ENCODE results near the gene WDR55.
"Not testable (repeated sequence)": the region's sequence is repeated elsewhere in the genome, so short reads cannot be mapped to it uniquely, and the experiment has no call there.

The WDR55 gene

DNA sequence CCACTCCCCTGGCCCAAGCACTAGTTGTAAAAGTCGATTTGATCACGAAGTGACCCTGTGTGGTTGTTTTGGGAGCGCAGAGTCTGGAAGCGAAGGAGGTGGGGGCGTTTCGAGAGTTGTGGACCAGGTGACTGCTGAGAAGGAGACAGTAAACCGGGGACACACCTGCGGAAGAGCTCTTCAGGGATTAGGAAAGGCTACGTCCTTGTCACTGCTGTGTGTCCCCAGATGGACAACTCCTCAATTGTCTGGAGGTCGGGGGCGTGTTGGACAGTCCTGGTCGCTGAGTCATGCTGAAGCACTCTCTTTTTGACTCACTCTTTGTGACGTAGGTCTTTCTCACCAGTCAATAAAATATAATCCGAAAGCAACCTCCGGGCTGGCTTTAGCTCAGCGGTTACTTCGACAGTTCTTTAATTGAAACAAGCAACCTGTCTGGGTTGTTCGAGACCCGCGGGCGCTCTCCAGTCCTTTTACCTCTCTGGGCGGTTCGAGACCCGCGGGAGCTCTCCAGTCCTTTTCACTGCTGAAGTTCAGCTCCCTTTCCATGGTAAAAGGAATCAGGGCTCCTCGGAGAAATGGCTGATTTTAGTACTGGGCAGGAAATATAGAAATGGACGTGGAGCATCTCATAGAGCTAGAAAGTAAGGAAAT, 46.3 kb downstream of the WDR55 start:
- peak; percentile 73 for DNase-seq (ENCODE audit: extremely low spot score)
- ChIA-PET POLR2A (interaction anchor here (0.6 to 2.5 kb wide), 10 partner anchors 8 to 310 kb away, joined by 3 to 22 read pairs (median 9); partner anchors contain the start of genes ANKHD1, HARS1, HARS2 and IK), CTCF (interaction anchor here (0.6 to 2.1 kb wide), 4 partner anchors 9 to 364 kb away, joined by 3 to 19 read pairs (median 4); partner anchors contain the start of gene HBEGF)
- TF ChIP-seq CTBP1 (IDR thresholded peaks at IDR 0.05; ENCODE audit: borderline replicate concordance) = peak; percentile 32; the same call in 1 of the 2 replicates
- TF ChIP-seq ZNF384 (IDR thresholded peaks at IDR 0.05) = no peak

DNA sequence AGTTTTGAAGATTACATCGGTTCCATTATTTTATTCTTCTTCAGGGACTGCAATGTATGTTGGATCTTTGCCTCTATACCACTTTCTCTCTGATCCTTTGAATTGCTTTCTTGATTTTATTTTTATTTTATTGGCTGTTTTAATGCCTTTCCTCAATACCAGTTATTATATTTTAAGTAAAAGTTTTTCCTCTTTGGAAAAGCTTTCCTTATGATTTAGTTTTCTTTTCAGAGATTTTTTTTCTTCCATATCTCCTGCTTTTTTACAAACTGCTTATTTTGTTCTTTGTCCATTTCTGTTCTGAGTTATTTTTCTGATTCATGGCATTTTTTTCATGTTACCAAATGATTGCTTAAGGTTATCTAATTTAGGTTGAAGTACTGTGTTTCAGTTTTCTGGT, 47.1 kb downstream of the WDR55 start:
- POLR2A ChIA-PET = interaction anchor here (1.0 to 2.5 kb wide), 7 partner anchors 10 to 310 kb away, joined by 8 to 22 read pairs (median 13); partner anchors contain the start of genes ANKHD1, HARS1, HARS2 and IK
- DNase-seq (ENCODE audit: extremely low spot score) = no peak

DNA sequence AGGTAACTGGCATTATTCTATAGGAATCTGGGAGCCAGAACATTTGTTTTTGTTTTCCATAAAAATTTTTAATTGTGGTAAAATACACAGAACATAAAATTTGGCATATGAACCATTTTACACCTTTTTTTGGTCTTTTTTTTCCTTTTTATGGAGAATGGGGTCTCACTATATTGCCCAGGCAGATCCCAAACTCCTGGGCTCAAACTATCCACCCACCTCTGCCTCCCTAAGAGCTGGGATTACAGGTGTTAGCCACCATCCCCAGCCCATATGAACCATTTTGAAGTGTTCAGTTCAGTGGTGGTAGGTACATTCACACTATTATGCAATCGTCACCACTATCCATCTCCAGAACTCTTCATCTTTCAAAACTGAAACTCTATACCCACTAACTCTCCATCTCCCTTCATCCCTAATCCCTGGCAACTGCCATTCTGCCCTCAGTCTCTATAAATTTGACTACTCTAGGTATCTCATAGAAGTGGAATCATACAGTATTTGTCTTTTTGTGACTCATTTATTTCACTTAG, 48.9 kb downstream of the WDR55 start:
- ChIA-PET CTCF (no interaction called here), POLR2A (no interaction called here)
- TF ChIP-seq ZNF384 (IDR thresholded peaks at IDR 0.05) (no peak), SP1 (IDR thresholded peaks at IDR 0.05) (no peak), BHLHE40 (IDR thresholded peaks at IDR 0.05; ENCODE audit: borderline replicate concordance) (no peak), HDGF (IDR thresholded peaks at IDR 0.05; ENCODE audit: borderline replicate concordance) (no peak), TARDBP (IDR thresholded peaks at IDR 0.05) (no peak), FOXM1 (IDR thresholded peaks at IDR 0.05; ENCODE audit: borderline replicate concordance) (no peak), FOXK2 (IDR thresholded peaks at IDR 0.05) (no peak), FOXA1 (IDR thresholded peaks at IDR 0.05) (no peak), ARNT (IDR thresholded peaks at IDR 0.05) (no peak), SUZ12 (IDR thresholded peaks at IDR 0.05) (no peak), ELF4 (IDR thresholded peaks at IDR 0.05) (no peak)
- TF ChIP-seq, protein P1, sequence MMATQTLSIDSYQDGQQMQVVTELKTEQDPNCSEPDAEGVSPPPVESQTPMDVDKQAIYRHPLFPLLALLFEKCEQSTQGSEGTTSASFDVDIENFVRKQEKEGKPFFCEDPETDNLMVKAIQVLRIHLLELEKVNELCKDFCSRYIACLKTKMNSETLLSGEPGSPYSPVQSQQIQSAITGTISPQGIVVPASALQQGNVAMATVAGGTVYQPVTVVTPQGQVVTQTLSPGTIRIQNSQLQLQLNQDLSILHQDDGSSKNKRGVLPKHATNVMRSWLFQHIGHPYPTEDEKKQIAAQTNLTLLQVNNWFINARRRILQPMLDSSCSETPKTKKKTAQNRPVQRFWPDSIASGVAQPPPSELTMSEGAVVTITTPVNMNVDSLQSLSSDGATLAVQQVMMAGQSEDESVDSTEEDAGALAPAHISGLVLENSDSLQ (IDR thresholded peaks at IDR 0.05) = no peak
- no peak for DNase-seq (ENCODE audit: extremely low spot score)

More for the DNA sequence above, 47.1 kb downstream of the WDR55 start:
- CTCF ChIA-PET = interaction anchor here (1.2 to 2.1 kb wide), 2 partner anchors 8 to 17 kb away, joined by 5 to 19 read pairs; no protein-coding TSS in a partner anchor
- TF ChIP-seq SP1 (IDR thresholded peaks at IDR 0.05) (no peak), TARDBP (IDR thresholded peaks at IDR 0.05) (no peak), CTBP1 (IDR thresholded peaks at IDR 0.05; ENCODE audit: borderline replicate concordance) (no peak), HDGF (IDR thresholded peaks at IDR 0.05; ENCODE audit: borderline replicate concordance) (no peak), SUZ12 (IDR thresholded peaks at IDR 0.05) (no peak), LEF1 (IDR thresholded peaks at IDR 0.05; ENCODE audit: borderline replicate concordance) (no peak), FOXM1 (IDR thresholded peaks at IDR 0.05; ENCODE audit: borderline replicate concordance) (no peak)

DNA sequence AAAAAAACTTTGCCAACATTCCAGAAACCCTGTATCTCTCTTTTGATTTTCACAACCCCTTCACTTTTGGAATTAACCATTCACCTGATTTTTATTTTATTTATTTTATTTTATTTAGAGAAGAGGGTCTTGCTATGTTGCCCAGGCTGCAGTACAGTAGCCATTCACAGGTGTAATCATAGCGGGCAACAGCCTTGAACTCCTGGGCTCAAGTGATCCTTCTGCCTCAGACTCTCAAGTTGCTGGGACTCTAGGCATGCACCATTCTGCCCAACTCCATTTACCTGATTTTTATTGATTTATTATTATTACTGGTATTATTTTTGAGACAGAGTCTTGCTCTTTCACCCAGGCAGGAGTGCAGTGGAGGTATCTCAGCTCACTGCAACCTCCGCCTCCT, 51.5 kb downstream of the WDR55 start:
- DNase-seq (ENCODE audit: extremely low spot score); POLR2A ChIA-PET; CTCF ChIA-PET: not testable (repeated sequence)

DNA sequence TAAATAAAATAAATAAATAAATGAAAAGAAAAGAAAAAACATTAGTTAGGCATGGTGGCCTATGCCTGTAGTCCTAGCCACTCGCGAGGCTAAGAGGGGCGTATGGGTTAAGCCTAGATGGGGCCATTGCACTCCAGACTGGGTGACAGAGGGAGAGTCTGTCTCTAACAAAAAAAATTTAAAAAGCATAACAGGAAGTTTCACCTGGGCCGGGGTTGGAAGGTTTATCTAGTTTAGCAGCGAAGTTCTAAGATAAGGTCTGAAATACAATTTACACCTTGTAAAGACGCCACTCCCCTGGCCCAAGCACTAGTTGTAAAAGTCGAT, 53.5 kb downstream of the WDR55 start:
- no peak for DNase-seq (ENCODE audit: extremely low spot score)
- TF ChIP-seq HDGF (IDR thresholded peaks at IDR 0.05; ENCODE audit: borderline replicate concordance) (no peak), SUZ12 (IDR thresholded peaks at IDR 0.05) (no peak), ZNF384 (IDR thresholded peaks at IDR 0.05) (no peak), FOXM1 (IDR thresholded peaks at IDR 0.05; ENCODE audit: borderline replicate concordance) (no peak)
- POLR2A ChIA-PET = interaction anchor here (0.9 to 2.4 kb wide), 7 partner anchors 8 to 602 kb away, joined by 3 to 13 read pairs (median 7); partner anchors contain the start of genes ANKHD1, HARS1, HARS2 and IK
- CTCF ChIA-PET = interaction anchor here (0.5 to 2.6 kb wide), 3 partner anchors 7 to 753 kb away, joined by 3 to 19 read pairs (median 4); no protein-coding TSS in a partner anchor

DNA sequence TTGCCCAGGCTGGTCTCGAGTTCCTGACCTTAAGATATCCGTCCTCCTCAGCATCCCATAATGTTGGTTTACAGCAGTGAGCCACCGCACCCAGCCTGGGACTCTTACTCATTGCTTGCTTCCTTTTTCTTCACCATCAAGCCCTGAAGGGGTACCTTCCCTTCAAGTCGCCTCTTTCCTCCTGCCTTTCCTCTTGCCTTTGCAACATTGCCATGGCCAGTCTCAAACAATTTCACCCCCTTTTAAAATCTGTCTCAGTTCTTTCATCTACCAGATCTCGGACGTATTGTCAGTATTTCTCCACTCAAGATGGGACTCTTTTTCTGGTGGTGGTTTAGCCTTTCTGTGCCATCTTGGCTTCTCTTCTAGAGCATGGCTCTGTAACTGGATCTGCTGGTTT, 56.0 kb downstream of the WDR55 start:
- POLR2A ChIA-PET = interaction anchor here (1.1 to 1.2 kb wide), 2 partner anchors 10 to 163 kb away, joined by 4 read pairs; partner anchors contain the start of gene SRA1
- CTCF ChIA-PET = interaction anchor here (0.5 to 2.6 kb wide), 9 partner anchors 10 to 476 kb away, joined by 3 to 19 read pairs (median 4); partner anchors contain the start of gene HARS1
- DNase-seq (ENCODE audit: extremely low spot score) = not testable (repeated sequence)

DNA sequence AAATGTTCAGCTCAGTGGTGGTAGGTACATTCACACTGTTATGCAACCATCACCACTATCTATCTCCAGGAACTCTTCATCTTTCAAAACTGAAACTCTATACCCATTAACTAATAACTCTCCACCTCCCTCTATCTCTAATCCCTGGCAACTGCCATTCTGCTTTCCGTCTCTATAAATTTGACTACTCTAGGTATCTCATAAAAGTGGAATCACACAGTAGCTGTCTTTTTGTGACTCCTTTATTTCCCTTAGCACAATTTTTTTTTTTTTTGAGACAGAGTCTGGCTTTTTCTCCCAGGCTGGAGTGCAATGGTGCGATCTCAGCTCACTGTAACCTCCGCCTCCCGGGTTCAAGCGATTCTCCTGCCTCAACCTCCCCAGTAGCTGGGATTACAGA, 56.7 kb downstream of the WDR55 start:
- DNase-seq (ENCODE audit: extremely low spot score) = not testable (repeated sequence)
- POLR2A ChIA-PET = interaction anchor here (1.5 kb wide), 1 partner anchor 30 kb away, joined by 4 read pairs; the partner anchor contains the start of genes HARS1 and HARS2
- CTCF ChIA-PET = interaction anchor here (0.5 to 1.2 kb wide), 4 partner anchors 137 to 477 kb away, joined by 3 to 6 read pairs (median 4); no protein-coding TSS in a partner anchor

All from HEK293T (cell line).